IMR-90 (cell line): Measurements from ENCODE around the gene HOXB7. TPM values are rescaled to one million over a fixed set of nuclear protein-coding genes. Genes with fewer than 3 reads are reported as not detected.
A peak's percentile ranks its signal among the peaks of the same experiment; 100 is the strongest.

Source experiments
- ATAC-seq: fragments of 200-7000 bp; cut with Tn5 transposase; 2 replicates; pipeline ENCODE4 v1.9.1; 2020; ENCODE audit warnings: low read depth, mild to moderate bottlenecking, moderate library complexity
- BruUV-seq: library from RNA; stranded (reverse); fragments of 400-500 nt; replicated peaks from 2 replicates; lab custom pipeline; 2021; lab: Mats Ljungman, UMichigan
- CTCF ChIA-PET: fragments of 300-600 bp; formaldehyde crosslinking; extraction: SDS; loops from one replicate; lab custom pipeline; 2021; ENCODE audit warnings: antibody characterized with exemption; lab: Yijun Ruan, JAX
- POLR2A ChIA-PET: fragments of 300-600 bp; sonication (Branson Sonifier 250); formaldehyde crosslinking; loops from one replicate; lab custom pipeline; 2022; ENCODE audit warnings: antibody characterized with exemption; ENCODE audit not compliant: unreplicated experiment; lab: Charles Lee
- DNase-seq: peaks from one replicate; pipeline ENCODE4 v3.0.0; 2013
- H2AFZ ChIP-seq: replicated peaks from 2 replicates; pipeline ENCODE3; 2013; ENCODE audit warnings: low read length, mild to moderate bottlenecking; ENCODE audit not compliant: poor library complexity
- H2AK5ac ChIP-seq: 2 replicates; pipeline ENCODE4 v1.6.1; 2013; ENCODE audit warnings: low read depth, low read length, inconsistent platforms
- H2AK9ac ChIP-seq: replicated peaks from 2 replicates; pipeline ENCODE3; 2013; ENCODE audit warnings: mild to moderate bottlenecking, low read depth, low read length, moderate library complexity; ENCODE audit not compliant: poor library complexity
- H2BK120ac ChIP-seq: 2 replicates; pipeline ENCODE4 v1.6.1; 2013; ENCODE audit warnings: low read depth, low read length, inconsistent platforms
- H2BK15ac ChIP-seq: 3 replicates; pipeline ENCODE4 v1.6.1; 2013; ENCODE audit warnings: low read depth, low read length, inconsistent platforms
- H2BK20ac ChIP-seq: 2 replicates; pipeline ENCODE4 v1.6.1; 2013; ENCODE audit warnings: low read depth, mild to moderate bottlenecking, inconsistent platforms, low read length, moderate library complexity
- H2BK5ac ChIP-seq: 2 replicates; pipeline ENCODE4 v1.6.1; 2013; ENCODE audit warnings: mild to moderate bottlenecking, low read depth, low read length, inconsistent platforms; ENCODE audit not compliant: poor library complexity, severe bottlenecking
- H3K14ac ChIP-seq: replicated peaks from 2 replicates; pipeline ENCODE4 v1.6.1; 2013; ENCODE audit warnings: low read depth, low read length, inconsistent platforms
- H3K18ac ChIP-seq: 2 replicates; pipeline ENCODE4 v1.6.1; 2013; ENCODE audit warnings: low read depth, low read length, control low read depth
- H3K23ac ChIP-seq: 2 replicates; pipeline ENCODE4 v1.6.1; 2013; ENCODE audit warnings: low read depth, low read length, inconsistent platforms
- H3K27ac ChIP-seq: 2 replicates; pipeline ENCODE4 v1.5.1; 2013; ENCODE audit warnings: mild to moderate bottlenecking, control low read depth, low read length; ENCODE audit not compliant: insufficient read depth
- H3K27me3 ChIP-seq: 2 replicates; pipeline ENCODE4 v1.6.1; 2013; ENCODE audit warnings: low read length; ENCODE audit not compliant: control insufficient read depth, insufficient read depth
- H3K36me3 ChIP-seq: 2 replicates; pipeline ENCODE4 v1.6.1; 2013; ENCODE audit warnings: low read length, mixed read lengths; ENCODE audit not compliant: control insufficient read depth, insufficient read depth
- H3K4ac ChIP-seq: 2 replicates; pipeline ENCODE4 v1.6.1; 2013; ENCODE audit warnings: low read depth, low read length, inconsistent platforms
- H3K4me1 ChIP-seq: 2 replicates; pipeline ENCODE4 v1.6.1; 2013; ENCODE audit warnings: low read length, mixed read lengths; ENCODE audit not compliant: control insufficient read depth, insufficient read depth
- H3K4me2 ChIP-seq: 2 replicates; pipeline ENCODE4 v1.6.1; 2013; ENCODE audit warnings: low read depth, mild to moderate bottlenecking, control low read depth, low read length, moderate library complexity
- H3K4me3 ChIP-seq: 2 replicates; pipeline ENCODE4 v1.5.1; 2013; ENCODE audit warnings: low read depth, mild to moderate bottlenecking, control low read depth, low read length, moderate library complexity; ENCODE audit not compliant: insufficient read depth
- H3K56ac ChIP-seq: 2 replicates; pipeline ENCODE4 v1.6.1; 2013; ENCODE audit warnings: low read length, inconsistent platforms; ENCODE audit not compliant: insufficient read depth; ENCODE audit errors: extremely low read depth
- H3K79me1 ChIP-seq, 2 experiments: 2 replicates each; pipeline ENCODE4 v1.6.1; 2013; ENCODE audit warnings: low read length in 2 of 2, inconsistent platforms in 1 of 2, low read depth in 1 of 2
- H3K9ac ChIP-seq: 2 replicates; pipeline ENCODE4 v1.6.1; 2013; ENCODE audit warnings: low read depth, low read length, control low read depth
- H3K9me1 ChIP-seq: 2 replicates; pipeline ENCODE4 v1.6.1; 2013; ENCODE audit warnings: low read length, inconsistent platforms; ENCODE audit not compliant: insufficient read depth
- H3K9me3 ChIP-seq: 2 replicates; pipeline ENCODE4 v1.6.1; 2013; ENCODE audit warnings: low read length; ENCODE audit not compliant: control insufficient read depth, insufficient read depth
- H4K20me1 ChIP-seq: 2 replicates; pipeline ENCODE4 v1.6.1; 2013; ENCODE audit warnings: low read length, inconsistent platforms; ENCODE audit not compliant: insufficient read depth
- H4K5ac ChIP-seq: 2 replicates; pipeline ENCODE4 v1.6.1; 2013; ENCODE audit warnings: mild to moderate bottlenecking, low read depth, low read length, control low read depth
- H4K8ac ChIP-seq, 2 experiments: 2 replicates each; pipeline ENCODE4 v1.6.1; 2013; ENCODE audit warnings: low read depth in 2 of 2, low read length in 2 of 2, control low read depth in 1 of 2, inconsistent platforms in 1 of 2
- H4K91ac ChIP-seq: 2 replicates; pipeline ENCODE4 v1.6.1; 2013; ENCODE audit warnings: low read depth, low read length, inconsistent platforms; ENCODE audit not compliant: insufficient read depth
- BHLHE40 ChIP-seq: fragments of 150-350 bp; IDR thresholded peaks from 2 replicates; pipeline ENCODE4 v1.6.1; 2016; ENCODE audit warnings: mild to moderate bottlenecking, low read depth, low read length
- CEBPB ChIP-seq: IDR thresholded peaks from 2 replicates; pipeline ENCODE4 v1.6.1; 2012; ENCODE audit warnings: low read depth, low read length, improper control_type of control experiment
- CHD1 ChIP-seq: IDR thresholded peaks from 2 replicates; pipeline ENCODE4 v1.6.1; 2012; ENCODE audit warnings: low read depth, low read length, improper control_type of control experiment
- CTCF ChIP-seq: conservative IDR thresholded peaks from 2 replicates; pipeline ENCODE4 v1.5.1; 2012; ENCODE audit warnings: mild to moderate bottlenecking, low read depth, low read length, improper control_type of control experiment
- FOS ChIP-seq: fragments of 150-350 bp; IDR thresholded peaks from 2 replicates; pipeline ENCODE4 v1.6.1; 2016; ENCODE audit warnings: low read depth, low read length
- MXI1 ChIP-seq: IDR thresholded peaks from 2 replicates; pipeline ENCODE4 v1.6.1; 2012; ENCODE audit warnings: low read depth, mild to moderate bottlenecking, low read length, moderate library complexity, borderline replicate concordance
- NFE2L2 ChIP-seq: fragments of 150-350 bp; IDR thresholded peaks from 2 replicates; pipeline ENCODE4 v1.6.1; 2016; ENCODE audit warnings: low read depth, mild to moderate bottlenecking, low read length
- POLR2A ChIP-seq: IDR thresholded peaks from 2 replicates; pipeline ENCODE4 v1.6.1; 2012; ENCODE audit warnings: mild to moderate bottlenecking, low read depth, low read length
- RCOR1 ChIP-seq: IDR thresholded peaks from 2 replicates; pipeline ENCODE4 v1.6.1; 2012; ENCODE audit warnings: mild to moderate bottlenecking, low read length, improper control_type of control experiment; ENCODE audit not compliant: insufficient replicate concordance
- RFX5 ChIP-seq: IDR thresholded peaks from 2 replicates; pipeline ENCODE4 v1.8.0; 2012; ENCODE audit warnings: low read depth, mild to moderate bottlenecking, low read length, moderate library complexity
- WGBS, 2 experiments: methylation state at CpG; one replicate each; pipeline versions ENCODE4 v1.1.5 to v1.1.7; 2013; ENCODE audit warnings: missing lambda C conversion rate in 2 of 2; ENCODE audit not compliant: insufficient read length in 1 of 2; ENCODE audit errors: extremely low coverage in 2 of 2; 5-methylcytosine and 5-hydroxymethylcytosine counted together
- dilution Hi-C: fragments of 300-500 bp; cut with HindIII; formaldehyde crosslinking; loops from one replicate; pipeline ENCODE4 v1.14.3; 2018; ENCODE audit warnings: low sequenced_read_pairs; ENCODE audit not compliant: unreplicated experiment
- in situ Hi-C: fragments of 300-500 bp; cut with MboI; formaldehyde crosslinking; loops from 3 replicates; pipeline ENCODE4 v1.14.3; 2019; ENCODE audit warnings: low sequenced_read_pairs, inconsistent platforms, mixed read lengths
- intact Hi-C: fragments of 100-400 bp; cut with micrococcal nuclease; formaldehyde crosslinking; loops from 2 replicates; pipeline ENCODE4 v1.10.0; 2022
- polyA plus RNA-seq, 3 experiments: library from polyadenylated mRNA; depleted of rRNA; stranded (reverse); fragments of >200 nt; gene quantifications; 2 replicates each; pipeline ENCODE4 v1.2.3, GENCODE V29; 2012; ENCODE audit warnings: low replicate concordance in 1 of 3
- total RNA-seq: library from RNA; depleted of rRNA; stranded (reverse); fragments of >200 nt; gene quantifications from 2 replicates; pipeline ENCODE4 v1.2.3, GENCODE V29; 2012

The HOXB7 gene
- total and polyA plus RNA-seq, 2 of the 4 experiments (the other 2 are of a cell fraction), result 1.8 to 6.7 TPM

DNA sequence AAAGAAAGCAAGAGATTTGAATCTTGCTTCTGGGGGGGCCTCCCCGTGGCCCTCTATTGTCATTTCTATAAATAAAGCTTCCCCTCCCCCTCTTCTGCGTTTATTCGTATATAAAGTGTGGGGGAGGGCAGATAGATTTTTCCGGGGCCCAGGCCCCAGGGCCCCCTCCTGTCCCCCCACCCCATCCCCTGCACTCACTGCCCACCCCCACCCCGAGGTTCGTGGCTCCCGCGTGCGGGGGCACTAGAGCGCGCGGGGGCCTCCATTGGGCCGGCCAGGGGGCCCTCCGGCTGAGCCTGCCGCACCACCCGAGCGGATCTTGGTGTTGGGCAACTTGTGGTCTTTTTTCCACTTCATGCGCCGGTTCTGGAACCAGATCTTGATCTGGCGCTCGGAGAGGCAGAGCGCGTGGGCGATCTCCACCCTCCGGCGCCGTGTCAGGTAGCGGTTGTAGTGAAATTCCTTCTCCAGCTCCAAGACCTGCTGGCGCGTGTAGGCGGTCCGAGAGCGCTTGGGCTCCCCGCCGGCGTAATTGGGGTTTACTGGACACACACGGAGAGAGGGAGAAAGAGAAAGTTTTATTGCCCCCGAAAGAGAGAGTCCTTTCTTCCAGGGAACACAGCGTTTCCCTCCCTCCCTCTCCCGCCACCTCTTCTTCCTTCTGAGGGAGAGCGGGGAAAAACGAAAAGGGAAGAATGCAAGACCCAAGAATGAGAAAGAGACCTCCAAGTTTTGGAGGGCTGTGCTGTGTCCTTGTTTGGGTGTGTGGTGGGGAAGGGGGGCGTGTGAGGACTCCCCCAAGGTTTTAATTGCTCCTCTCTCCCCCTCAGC lies 34.1 kb downstream of the HOXB7 start:
- BruUV-seq, result no TSS peak
- peaks cover 5% of the 10 kb centered on the region for H4K20me1 ChIP-seq
- no peaks in the 10 kb centered on the region for H3K9me1 ChIP-seq
- no peaks in the 10 kb centered on the region for H3K79me1 ChIP-seq
- H3K4me2 ChIP-seq, result peak overlapping the region; percentile 96
- peak overlapping the region; percentile 68 for H4K5ac ChIP-seq
- H3K27ac ChIP-seq, result peak overlapping the region; percentile 99
- H2BK5ac ChIP-seq, result peak overlapping the region; percentile 99
- H4K8ac ChIP-seq, result peak overlapping the region; percentile 93 to 96
- peak; percentile 9 for ATAC-seq
- H4K91ac ChIP-seq, result peak overlapping the region; percentile 98
- peak overlapping the region; percentile 97 for H3K9ac ChIP-seq
- WGBS, 2 experiments, result 0% methylated on average over 8 of the region's 43 CpGs; no CpG with 5 or more reads in 1 of the 2 experiments
- peak overlapping the region; percentile 38; the same call in 1 of the 2 replicates for H2BK20ac ChIP-seq
- intact Hi-C loops, result no loop called here
- peak overlapping the region; percentile 58 for H3K18ac ChIP-seq
- peak overlapping the region; percentile 69 for H3K4me3 ChIP-seq
- H3K14ac ChIP-seq, result peak overlapping the region; percentile 100
- DNase-seq, result peak; percentile 83
- peak overlapping the region; percentile 90 for H2AK9ac ChIP-seq
- H3K27me3 ChIP-seq, result no peaks in the 10 kb centered on the region
- H2AFZ ChIP-seq, result no peak overlapping the region
- ChIA-PET POLR2A (interaction anchor here (1.0 to 1.3 kb wide), 3 partner anchors 11 to 30 kb away, joined by 3 to 5 read pairs (median 4); no protein-coding TSS in a partner anchor), CTCF (interaction anchor here (0.6 kb wide), 1 partner anchor 1456 kb away, joined by 3 read pairs; no protein-coding TSS in a partner anchor)
- H2BK120ac ChIP-seq, result peak overlapping the region; percentile 93
- H3K4ac ChIP-seq, result peak overlapping the region; percentile 99
- TF ChIP-seq BHLHE40 (no peak), NFE2L2 (no peak), MXI1 (0 out of 2 replicates have a peak, but pooled peaks have one; percentile 13), RCOR1 (no peak), CTCF (no peak), RFX5 (no peak), POLR2A (0 out of 2 replicates have a peak, but pooled peaks have one; percentile 15), CEBPB (peak; percentile 80), FOS (no peak), CHD1 (no peak)
- dilution Hi-C loops, result no loop called here
- H3K23ac ChIP-seq, result peak overlapping the region; percentile 99
- H3K56ac ChIP-seq, result peak overlapping the region; percentile 91
- H3K4me1 ChIP-seq, result peaks cover 16% of the 10 kb centered on the region
- in situ Hi-C loops, result no loop called here
- H3K9me3 ChIP-seq, result no peaks in the 10 kb centered on the region
- peaks cover 41% of the 10 kb centered on the region for H3K36me3 ChIP-seq
- H2AK5ac ChIP-seq, result peak overlapping the region; percentile 77
- H2BK15ac ChIP-seq, result peak overlapping the region; percentile 47; the same call in 2 of the 3 replicates
